ENCODE data around the gene RNF31. TPM values are rescaled to one million over a fixed set of nuclear protein-coding genes. Genes with fewer than 3 reads are reported as not detected.
"Not testable (repeated sequence)": the region's sequence is repeated elsewhere in the genome, so short reads cannot be mapped to it uniquely, and the experiment has no call there.

The RNF31 gene
- total RNA-seq, 1 donor from 2014 or later: 20.4 TPM

- not testable (repeated sequence) for DNase-seq (ENCODE audit: low read depth in 2 of 2)
Observed at GRCh38 chr14:24202538-24202937, 55.2 kb downstream of the RNF31 start.

GRCh38 chr14:24203249-24203886 is 56.1 kb downstream of the RNF31 start:
- not testable (repeated sequence) for DNase-seq (ENCODE audit: low read depth in 2 of 2)

GRCh38 chr14:24204163-24205146 is 57.2 kb downstream of the RNF31 start:
- no peak for DNase-seq (ENCODE audit: low read depth in 2 of 2)

GRCh38 chr14:24206260-24207103 is 59.2 kb downstream of the RNF31 start:
- no peak for DNase-seq (ENCODE audit: low read depth in 2 of 2)

- no peak for DNase-seq (ENCODE audit: low read depth in 2 of 2)
Observed at GRCh38 chr14:24207104-24207551, 59.8 kb downstream of the RNF31 start.

- no peak for DNase-seq (ENCODE audit: low read depth in 2 of 2)
Observed at GRCh38 chr14:24207625-24208024, 60.3 kb downstream of the RNF31 start.

Other genes with a start within 250 kb of the RNF31 start
- 43.4 and 53.1 TPM in 2 replicates for gene DHRS4, start 193.7 kb upstream of the RNF31 start, total RNA-seq
- 14.0 and 19.6 TPM in 2 replicates for gene DHRS4L2, start 158.6 kb upstream of the RNF31 start, total RNA-seq
- under 0.01 TPM in 2 replicates for gene CARMIL3, start 95.5 kb upstream of the RNF31 start, total RNA-seq
- not detected in 2 replicates for gene CPNE6, start 75.9 kb upstream of the RNF31 start, total RNA-seq
- 7.6 TPM in 2 replicates for gene PCK2, start 53.2 kb upstream of the RNF31 start, total RNA-seq
- 67.9 and 68.9 TPM in 2 replicates for gene DCAF11, start 32.7 kb upstream of the RNF31 start, total RNA-seq
- 1.4 and 1.8 TPM in 2 replicates for gene NRL, start 32.5 kb upstream of the RNF31 start, total RNA-seq
- gene FITM1, start 16.8 kb upstream of the RNF31 start, total RNA-seq: 0.39 and 0.63 TPM in 2 replicates
- gene PSME1, start 11.3 kb upstream of the RNF31 start, total RNA-seq: 116 and 144 TPM in 2 replicates
- gene EMC9, start 5.9 kb upstream of the RNF31 start, total RNA-seq: 16.4 and 23.1 TPM in 2 replicates
- 119 and 163 TPM in 2 replicates for gene PSME2, start 888 bp upstream of the RNF31 start, total RNA-seq
- gene IRF9, start 13.8 kb downstream of the RNF31 start, total RNA-seq: 38.8 and 41.8 TPM in 2 replicates
- gene REC8, start 24.6 kb downstream of the RNF31 start, total RNA-seq: 1.0 and 1.7 TPM in 2 replicates
- 32.0 and 32.7 TPM in 2 replicates for gene IPO4, start 41.3 kb downstream of the RNF31 start, total RNA-seq
- 33.9 and 56.0 TPM in 2 replicates for gene TM9SF1, start 47.9 kb downstream of the RNF31 start, total RNA-seq
- not detected in 2 replicates for gene TSSK4, start 58.2 kb downstream of the RNF31 start, total RNA-seq
- 11.7 and 15.9 TPM in 2 replicates for gene CHMP4A, start 66.0 kb downstream of the RNF31 start, total RNA-seq
- gene MDP1, start 68.6 kb downstream of the RNF31 start, total RNA-seq: 7.0 and 10.0 TPM in 2 replicates
- gene NEDD8, start 84.9 kb downstream of the RNF31 start, total RNA-seq: 172 and 193 TPM in 2 replicates
- gene GMPR2, start 85.4 kb downstream of the RNF31 start, total RNA-seq: 81.9 and 90.5 TPM in 2 replicates
- 39.9 and 57.3 TPM in 2 replicates for gene TINF2, start 95.1 kb downstream of the RNF31 start, total RNA-seq
- 0.38 and 0.64 TPM in 2 replicates for gene TGM1, start 115.7 kb downstream of the RNF31 start, total RNA-seq
- gene RABGGTA, start 124.1 kb downstream of the RNF31 start, total RNA-seq: 10.7 and 19.7 TPM in 2 replicates
- 9.1 and 14.5 TPM in 2 replicates for gene DHRS1, start 152.3 kb downstream of the RNF31 start, total RNA-seq
- gene NOP9, start 152.4 kb downstream of the RNF31 start, total RNA-seq: 23.0 and 24.8 TPM in 2 replicates
- gene CIDEB, start 160.5 kb downstream of the RNF31 start, total RNA-seq: 1.5 and 2.4 TPM in 2 replicates
- gene LTB4R2, start 162.6 kb downstream of the RNF31 start, total RNA-seq: 2.1 and 3.2 TPM in 2 replicates
- gene LTB4R, start 164.0 kb downstream of the RNF31 start, total RNA-seq: 2.0 and 2.2 TPM in 2 replicates
- 29.3 and 51.2 TPM in 2 replicates for gene ADCY4, start 187.6 kb downstream of the RNF31 start, total RNA-seq
- 1.4 and 1.8 TPM in 2 replicates for gene RIPK3, start 192.5 kb downstream of the RNF31 start, total RNA-seq
- 0.76 and 1.0 TPM in 2 replicates for gene NFATC4, start 220.7 kb downstream of the RNF31 start, total RNA-seq

Measured in dermis microvascular lymphatic vessel endothelial cell (primary cell).